HEK293T (cell line): ENCODE data around the gene TPI1.

ENCODE experiments used
- CTCF ChIA-PET: fragments of 350-600 bp; formaldehyde crosslinking; extraction: SDS; loops from one replicate; lab custom pipeline; 2021; ENCODE audit warnings: antibody characterized with exemption, inconsistent platforms; lab: Yijun Ruan, JAX
- POLR2A ChIA-PET: fragments of 350-600 bp; formaldehyde crosslinking; extraction: SDS; loops from one replicate; lab custom pipeline; 2020; ENCODE audit warnings: antibody characterized with exemption, inconsistent platforms; lab: Yijun Ruan, JAX
- DNase-seq: peaks from one replicate; pipeline ENCODE4 v3.0.0; 2012; ENCODE audit warnings: mixed read lengths; ENCODE audit errors: extremely low spot score
- ARNT ChIP-seq: fragments of 450-650 bp; IDR thresholded peaks from 2 replicates; pipeline ENCODE4 v1.6.1; 2017; ENCODE audit warnings: mild to moderate bottlenecking
- BHLHE40 ChIP-seq: fragments of 450-650 bp; IDR thresholded peaks from 2 replicates; pipeline ENCODE4 v1.6.1; 2016; ENCODE audit warnings: mild to moderate bottlenecking, moderate library complexity, borderline replicate concordance
- CTBP1 ChIP-seq: fragments of 450-650 bp; IDR thresholded peaks from 2 replicates; pipeline ENCODE4 v1.6.1; 2016; ENCODE audit warnings: borderline replicate concordance
- ELF4 ChIP-seq: fragments of 450-650 bp; IDR thresholded peaks from 2 replicates; pipeline ENCODE4 v1.6.1; 2017; ENCODE audit warnings: antibody characterized with exemption
- FOXA1 ChIP-seq: fragments of 450-650 bp; IDR thresholded peaks from 2 replicates; pipeline ENCODE4 v1.6.1; 2016; ENCODE audit warnings: mild to moderate bottlenecking
- FOXK2 ChIP-seq: fragments of 450-650 bp; IDR thresholded peaks from 2 replicates; pipeline ENCODE4 v1.6.1; 2016; ENCODE audit warnings: mild to moderate bottlenecking
- FOXM1 ChIP-seq: fragments of 450-650 bp; IDR thresholded peaks from 2 replicates; pipeline ENCODE4 v1.6.1; 2017; ENCODE audit warnings: mild to moderate bottlenecking, borderline replicate concordance
- HDGF ChIP-seq: fragments of 450-650 bp; IDR thresholded peaks from 2 replicates; pipeline ENCODE4 v1.6.1; 2017; ENCODE audit warnings: antibody characterized with exemption, borderline replicate concordance
- L3MBTL2 ChIP-seq: fragments of 450-650 bp; conservative IDR thresholded peaks from 2 replicates; pipeline ENCODE4 v1.6.1; 2016; ENCODE audit warnings: mild to moderate bottlenecking
- LEF1 ChIP-seq: fragments of 450-650 bp; IDR thresholded peaks from 2 replicates; pipeline ENCODE4 v1.6.1; 2017; ENCODE audit warnings: mild to moderate bottlenecking, borderline replicate concordance
- NFRKB ChIP-seq: fragments of 450-650 bp; IDR thresholded peaks from 2 replicates; pipeline ENCODE4 v1.6.1; 2016; ENCODE audit warnings: mild to moderate bottlenecking, moderate library complexity
- PKNOX1 ChIP-seq: fragments of 450-650 bp; IDR thresholded peaks from 2 replicates; pipeline ENCODE4 v1.6.1; 2016
- SP1 ChIP-seq: fragments of 450-650 bp; IDR thresholded peaks from 2 replicates; pipeline ENCODE4 v1.6.1; 2017
- SUZ12 ChIP-seq: fragments of 450-650 bp; IDR thresholded peaks from 2 replicates; pipeline ENCODE4 v1.6.1; 2016; ENCODE audit warnings: mild to moderate bottlenecking
- TARDBP ChIP-seq: fragments of 450-650 bp; IDR thresholded peaks from 2 replicates; pipeline ENCODE4 v1.6.1; 2016
- ZNF384 ChIP-seq: fragments of 450-650 bp; IDR thresholded peaks from 2 replicates; pipeline ENCODE4 v1.6.1; 2016

Gene TPI1

GRCh38 chr12:6916426-6917200 lies 49.3 kb downstream of the TPI1 start:
- no peak for DNase-seq
- ChIA-PET CTCF (interaction anchor here (1.3 kb wide), 1 partner anchor 9 kb away, joined by 3 read pairs; no protein-coding TSS in a partner anchor), POLR2A (interaction anchor here (1.3 to 4.1 kb wide), 6 partner anchors 10 to 47 kb away, joined by 3 to 33 read pairs (median 7); partner anchors contain the start of genes ATN1, C12orf57, RNU7-1 and SPSB2)
- TF ChIP-seq FOXA1 (no peak), SP1 (no peak), CTBP1 (no peak), LEF1 (no peak), PKNOX1 (no peak), BHLHE40 (no peak), TARDBP (no peak), SUZ12 (no peak), ARNT (no peak), ZNF384 (no peak), FOXM1 (no peak), L3MBTL2 (no peak), FOXK2 (no peak), NFRKB (no peak), ELF4 (no peak), HDGF (no peak)

- CTCF ChIA-PET, result interaction anchor here (1.3 kb wide), 1 partner anchor 8 kb away, joined by 3 read pairs; no protein-coding TSS in a partner anchor
- DNase-seq, result no peak
- POLR2A ChIA-PET, result interaction anchor here (1.3 to 4.1 kb wide), 4 partner anchors 9 to 48 kb away, joined by 3 to 33 read pairs (median 6); partner anchors contain the start of genes ATN1, C12orf57 and RNU7-1
- TF ChIP-seq NFRKB, result no peak
- no peak for TF ChIP-seq SUZ12
- no peak for TF ChIP-seq FOXM1
- TF ChIP-seq BHLHE40, result no peak
- no peak for TF ChIP-seq ELF4
- no peak for TF ChIP-seq FOXK2
- TF ChIP-seq LEF1, result no peak
- TF ChIP-seq HDGF, result no peak
- no peak for TF ChIP-seq FOXA1
- no peak for TF ChIP-seq ARNT
- TF ChIP-seq TARDBP, result no peak
- no peak for TF ChIP-seq PKNOX1
- TF ChIP-seq SP1, result no peak
- no peak for TF ChIP-seq L3MBTL2
Observed at GRCh38 chr12:6917491-6918231, 50.3 kb downstream of the TPI1 start.

GRCh38 chr12:6919588-6919987 lies 52.3 kb downstream of the TPI1 start:
- CTCF ChIA-PET, result interaction anchor here (0.7 to 1.0 kb wide), 3 partner anchors 9 to 50 kb away, joined by 3 read pairs; no protein-coding TSS in a partner anchor
- no peak for TF ChIP-seq LEF1
- no peak for TF ChIP-seq FOXK2
- TF ChIP-seq ELF4, result no peak
- no peak for TF ChIP-seq ZNF384
- no peak for DNase-seq
- POLR2A ChIA-PET, result interaction anchor here (1.1 kb wide), 1 partner anchor 10 kb away, joined by 3 read pairs; no protein-coding TSS in a partner anchor
